B cell (primary cell): ENCODE measurements around the gene QPCT. TPM values are rescaled to one million over a fixed set of nuclear protein-coding genes. Genes with fewer than 3 reads are reported as not detected.

ENCODE experiments used
- ATAC-seq: fragments of 200-7000 bp; cut with Tn5 transposase; one replicate; pipeline ENCODE4 v1.10.0; 2021; ENCODE audit warnings: low read depth, mild to moderate bottlenecking, moderate number of reproducible peaks, moderate library complexity
- CTCF ChIA-PET: fragments of 350-600 bp; sonication (Branson Sonifier 250); formaldehyde crosslinking; loops from one replicate; lab custom pipeline; 2021; ENCODE audit warnings: antibody characterized with exemption, inconsistent platforms; lab: Charles Lee
- POLR2A ChIA-PET: fragments of 350-600 bp; sonication (Branson Sonifier 250); formaldehyde crosslinking; loops from one replicate; lab custom pipeline; 2021; ENCODE audit warnings: antibody characterized with exemption; lab: Charles Lee
- DNase-seq: peaks from one replicate; pipeline ENCODE4 v3.0.0; 2013
- H2AFZ ChIP-seq: 2 replicates; pipeline ENCODE4 v1.6.1; 2012; ENCODE audit warnings: mild to moderate bottlenecking, low read depth, low read length; ENCODE audit not compliant: insufficient read depth, poor library complexity, severe bottlenecking
- H3K27ac ChIP-seq, 2 donors: 1 replicate in 1 of 2; 2 replicates in 1 of 2; pipeline ENCODE4 v1.5.1; 2012 to 2013; ENCODE audit warnings: low read length in 2 of 2, mild to moderate bottlenecking in 2 of 2, moderate library complexity in 1 of 2
- H3K27me3 ChIP-seq, 4 experiments: fragments of 200-600 bp in 1 of 4; sonication (generic) in 1 of 4; replicated peaks in 1 of 4; 1 replicate in 2 of 4; 2 replicates in 2 of 4; pipeline versions ENCODE4 v1.6.1 to v1.7.0; 2013 to 2016; ENCODE audit warnings: low read length in 3 of 4, mild to moderate bottlenecking in 2 of 4, mixed read lengths in 1 of 4, moderate library complexity in 1 of 4; ENCODE audit not compliant: insufficient read depth in 4 of 4, control insufficient read depth in 3 of 4; ENCODE audit errors: control extremely low read depth in 1 of 4
- H3K36me3 ChIP-seq, 2 experiments: replicated peaks in 1 of 2; 1 replicate in 1 of 2; 2 replicates in 1 of 2; pipeline versions ENCODE4 v1.6.1 to v1.7.1; 2013; ENCODE audit warnings: low read length in 1 of 2; ENCODE audit not compliant: insufficient read depth in 2 of 2, control insufficient read depth in 1 of 2; ENCODE audit errors: control extremely low read depth in 1 of 2, extremely low read depth in 1 of 2
- H3K4me1 ChIP-seq, 2 donors: fragments of 200-600 bp in 1 of 2; sonication (generic) in 1 of 2; 1 replicate in 1 of 2; 2 replicates in 1 of 2; pipeline versions ENCODE4 v1.5.1 to v1.6.1; 2013 to 2017; ENCODE audit warnings: low read length in 2 of 2; ENCODE audit not compliant: control insufficient read depth in 2 of 2, insufficient read depth in 2 of 2
- H3K4me2 ChIP-seq: replicated peaks from 2 replicates; pipeline ENCODE3; 2012; ENCODE audit warnings: mild to moderate bottlenecking, low read depth, low read length; ENCODE audit not compliant: poor library complexity, severe bottlenecking
- H3K4me3 ChIP-seq, 5 experiments: fragments of 200-600 bp in 1 of 5; sonication (generic) in 1 of 5; 1 replicate in 3 of 5; 2 replicates in 2 of 5; pipeline versions ENCODE4 v1.5.1 to v1.7.0; 2011 to 2016; ENCODE audit warnings: low read length in 4 of 5, mild to moderate bottlenecking in 4 of 5, low read depth in 2 of 5, control low read depth in 1 of 5, moderate library complexity in 1 of 5; ENCODE audit not compliant: insufficient read depth in 1 of 5; ENCODE audit errors: control extremely low read depth in 1 of 5, extremely low read depth in 1 of 5
- H3K79me2 ChIP-seq: fragments of 200-600 bp; sonication (generic); one replicate; pipeline ENCODE4 v1.6.0; 2016; ENCODE audit warnings: low read length; ENCODE audit not compliant: control insufficient read depth, insufficient read depth
- H3K9ac ChIP-seq: fragments of 200-600 bp; sonication (generic); 2 replicates; pipeline ENCODE4 v1.6.1; 2017; ENCODE audit warnings: mild to moderate bottlenecking, low read length, moderate library complexity
- H3K9me3 ChIP-seq, 3 donors: one replicate each; pipeline versions ENCODE4 v1.6.1 to v1.7.1; 2013; ENCODE audit warnings: low read length in 2 of 3; ENCODE audit not compliant: control insufficient read depth in 2 of 3, insufficient read depth in 1 of 3; ENCODE audit errors: control extremely low read depth in 1 of 3
- H4K20me1 ChIP-seq: 2 replicates; pipeline ENCODE4 v1.6.0; 2012; ENCODE audit warnings: mild to moderate bottlenecking, low read length; ENCODE audit not compliant: insufficient read depth, control insufficient read depth, poor library complexity, severe bottlenecking
- H3K27ac Mint-ChIP-seq: one replicate; pipeline ENCODE4 v1.8.0; 2021; ENCODE audit warnings: mixed read lengths
- H3K27me3 Mint-ChIP-seq: one replicate; pipeline ENCODE4 v1.8.0; 2021; ENCODE audit warnings: mixed read lengths
- H3K4me1 Mint-ChIP-seq: one replicate; pipeline ENCODE4 v1.8.0; 2021; ENCODE audit warnings: mixed read lengths
- H3K4me3 Mint-ChIP-seq: one replicate; pipeline ENCODE4 v1.8.0; 2021; ENCODE audit warnings: mixed read lengths
- H3K9me3 Mint-ChIP-seq: one replicate; pipeline ENCODE4 v1.8.0; 2022; ENCODE audit warnings: mixed read lengths; ENCODE audit not compliant: insufficient read depth
- EZH2 ChIP-seq: IDR thresholded peaks from 2 replicates; pipeline ENCODE4 v1.6.1; 2012; ENCODE audit warnings: borderline replicate concordance, low read depth, mild to moderate bottlenecking, moderate library complexity, low read length; ENCODE audit not compliant: insufficient read depth, poor library complexity, severe bottlenecking
- WGBS: methylation state at CpG from one replicate; pipeline ENCODE4 v1.1.5; 2013; ENCODE audit warnings: missing lambda C conversion rate; ENCODE audit not compliant: insufficient coverage; 5-methylcytosine and 5-hydroxymethylcytosine counted together
- intact Hi-C: fragments of 100-400 bp; cut with micrococcal nuclease; formaldehyde crosslinking; loops from one replicate; pipeline ENCODE4 v1.10.0; 2022
- polyA plus RNA-seq: library from polyadenylated mRNA; depleted of rRNA; stranded (reverse); fragments of >200 nt; gene quantifications from 2 replicates; pipeline ENCODE4 v1.2.3, GENCODE V29; 2012
- total RNA-seq, 2 donors: library from RNA; stranded (reverse); fragments of 120-200 nt in 1 of 2; gene quantifications; 1 replicate in 1 of 2; 2 replicates in 1 of 2; pipeline versions ENCODE4 v1.2.3 to v1.2.4, GENCODE V29; 2013 to 2022
- TF ChIP-seq, protein P1 (sequence below): fragments of 200-600 bp; IDR thresholded peaks from one replicate; pipeline ENCODE4 v1.8.0; 2022; ENCODE audit warnings: antibody characterized with exemption, mild to moderate bottlenecking

The QPCT gene
- total and polyA plus RNA-seq, 2 donors (not counting 1 experiment from before 2014, with no cell fraction given) = 0.48 to 2.1 TPM

GRCh38 chr2:37417321-37417720 is 72.9 kb downstream of the QPCT start:
- Histone ChIP-seq H3K9me3 (no peaks in the 10 kb centered on the region), H3K4me3 (no peak overlapping the region), H3K27ac (no peak overlapping the region), H3K27me3 (no peaks in the 10 kb centered on the region), H2AFZ (no peak overlapping the region), H3K79me2 (no peaks in the 10 kb centered on the region), H4K20me1 (no peaks in the 10 kb centered on the region), H3K4me1 (no peaks in the 10 kb centered on the region), H3K36me3 (no peaks in the 10 kb centered on the region), H3K4me2 (no peak overlapping the region), H3K9ac (no peak overlapping the region)
- 100% methylated on average over 1 of the region's 4 CpGs for WGBS
- Mint-ChIP-seq H3K9me3 (no peaks in the 10 kb centered on the region), H3K4me3 (no peak overlapping the region), H3K4me1 (peaks cover 6% of the 10 kb centered on the region), H3K27ac (no peak overlapping the region), H3K27me3 (no peaks in the 10 kb centered on the region)
- no peak for TF ChIP-seq EZH2
- TF ChIP-seq, protein P1, sequence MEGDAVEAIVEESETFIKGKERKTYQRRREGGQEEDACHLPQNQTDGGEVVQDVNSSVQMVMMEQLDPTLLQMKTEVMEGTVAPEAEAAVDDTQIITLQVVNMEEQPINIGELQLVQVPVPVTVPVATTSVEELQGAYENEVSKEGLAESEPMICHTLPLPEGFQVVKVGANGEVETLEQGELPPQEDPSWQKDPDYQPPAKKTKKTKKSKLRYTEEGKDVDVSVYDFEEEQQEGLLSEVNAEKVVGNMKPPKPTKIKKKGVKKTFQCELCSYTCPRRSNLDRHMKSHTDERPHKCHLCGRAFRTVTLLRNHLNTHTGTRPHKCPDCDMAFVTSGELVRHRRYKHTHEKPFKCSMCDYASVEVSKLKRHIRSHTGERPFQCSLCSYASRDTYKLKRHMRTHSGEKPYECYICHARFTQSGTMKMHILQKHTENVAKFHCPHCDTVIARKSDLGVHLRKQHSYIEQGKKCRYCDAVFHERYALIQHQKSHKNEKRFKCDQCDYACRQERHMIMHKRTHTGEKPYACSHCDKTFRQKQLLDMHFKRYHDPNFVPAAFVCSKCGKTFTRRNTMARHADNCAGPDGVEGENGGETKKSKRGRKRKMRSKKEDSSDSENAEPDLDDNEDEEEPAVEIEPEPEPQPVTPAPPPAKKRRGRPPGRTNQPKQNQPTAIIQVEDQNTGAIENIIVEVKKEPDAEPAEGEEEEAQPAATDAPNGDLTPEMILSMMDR = no peak
- no peak for ATAC-seq
- ChIA-PET CTCF (interaction anchor here (0.6 to 12.0 kb wide), 6 partner anchors 22 to 461 kb away, joined by 3 to 517 read pairs (median 4); no protein-coding TSS in a partner anchor), POLR2A (interaction anchor here (0.5 kb wide), 1 partner anchor 416 kb away, joined by 3 read pairs; no protein-coding TSS in a partner anchor)
- intact Hi-C loops = no loop called here
- no peak for DNase-seq

DNA sequence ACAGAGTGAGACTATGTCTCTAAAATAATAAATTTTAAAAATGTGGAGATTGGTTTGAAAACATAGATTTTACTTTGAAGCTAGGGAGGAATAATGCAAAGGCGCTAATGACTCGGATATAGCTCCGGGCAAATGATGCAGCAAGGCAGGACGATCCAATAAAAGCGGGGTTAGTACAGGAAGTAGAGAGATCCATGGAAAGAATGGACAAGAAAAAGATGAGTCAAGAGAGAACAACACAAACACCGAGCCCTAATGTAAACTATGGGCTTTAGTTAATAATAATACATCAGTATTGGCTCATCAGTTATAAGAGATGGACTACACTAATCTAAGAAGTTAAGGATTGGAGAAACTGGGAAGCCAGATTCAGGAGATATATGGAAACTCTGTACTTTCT is 74.5 kb downstream of the QPCT start:
- no peaks in the 10 kb centered on the region for H3K9me3 Mint-ChIP-seq
- intact Hi-C loops = no loop called here
- CTCF ChIA-PET = interaction anchor here (1.4 to 12.0 kb wide), 3 partner anchors 9 to 415 kb away, joined by 4 to 517 read pairs (median 5); no protein-coding TSS in a partner anchor
- H3K4me3 ChIP-seq = no peak overlapping the region
- ATAC-seq (no peak), DNase-seq (no peak)
- H3K9ac ChIP-seq = no peak overlapping the region
- no peak overlapping the region for H3K27ac Mint-ChIP-seq
- H3K9me3 ChIP-seq = no peaks in the 10 kb centered on the region
- H3K4me2 ChIP-seq = no peak overlapping the region
- 100% methylated on average over 3 of the region's 6 CpGs for WGBS
- TF ChIP-seq EZH2 = no peak
- TF ChIP-seq, protein P1 = no peak
- H2AFZ ChIP-seq = no peak overlapping the region
- H3K27me3 ChIP-seq = no peaks in the 10 kb centered on the region
- H3K4me1 ChIP-seq = no peaks in the 10 kb centered on the region
- H3K27ac ChIP-seq = no peak overlapping the region
- POLR2A ChIA-PET = no interaction called here
- H3K4me1 Mint-ChIP-seq = peaks cover 6% of the 10 kb centered on the region
- no peak overlapping the region for H3K4me3 Mint-ChIP-seq
- H3K79me2 ChIP-seq = no peaks in the 10 kb centered on the region
- no peaks in the 10 kb centered on the region for H4K20me1 ChIP-seq
- no peaks in the 10 kb centered on the region for H3K27me3 Mint-ChIP-seq
- no peaks in the 10 kb centered on the region for H3K36me3 ChIP-seq
